Activated T-cell treated with anti-CD3 and anti-CD28 coated beads for 1 hour (primary cell): Measurements from ENCODE around the gene EMC10.

Experiments
- DNase-seq: peaks from one replicate; pipeline ENCODE4 v3.0.0-alpha.2; 2020; ENCODE audit warnings: low read depth

EMC10 gene

DNA sequence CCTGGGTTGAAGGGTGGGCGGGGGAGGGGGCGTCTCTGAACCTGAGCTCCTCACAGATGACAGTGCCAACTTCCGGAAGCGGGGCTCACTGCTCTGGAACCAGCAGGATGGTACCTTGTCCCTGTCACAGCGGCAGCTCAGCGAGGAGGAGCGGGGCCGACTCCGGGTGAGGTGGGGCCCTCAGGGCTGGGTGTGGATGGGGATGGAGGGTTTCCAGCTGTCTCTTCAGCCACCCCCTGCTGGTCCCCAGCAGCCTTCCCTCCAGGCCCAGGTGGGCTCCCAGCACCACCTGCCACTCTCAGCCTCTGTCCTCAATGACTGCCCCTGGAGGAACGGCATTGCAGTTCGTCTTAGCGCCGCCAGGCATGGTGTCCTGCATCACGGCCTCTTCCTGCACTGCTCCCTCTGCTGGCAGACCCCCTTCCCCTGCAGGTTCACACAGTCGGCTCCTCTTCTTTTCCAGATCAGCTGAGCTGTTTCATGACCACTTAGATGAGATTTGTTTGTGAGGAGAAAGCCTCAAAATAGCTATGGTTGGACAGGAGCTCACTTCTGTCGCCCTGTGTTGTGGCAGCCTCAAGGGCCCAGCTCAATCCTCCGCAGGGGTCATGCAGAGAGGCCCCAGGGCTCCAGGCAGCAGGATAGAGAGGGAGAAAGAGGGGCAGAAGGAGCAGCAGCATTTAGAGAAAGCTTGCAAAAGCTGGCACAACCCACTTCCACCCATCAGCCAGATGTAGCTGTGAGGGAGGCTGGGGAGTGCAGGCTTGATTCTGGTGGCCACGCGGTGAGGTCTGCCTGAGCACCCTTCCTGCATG is 2.8 kb downstream of the EMC10 start:
- DNase-seq, result no peak

DNA sequence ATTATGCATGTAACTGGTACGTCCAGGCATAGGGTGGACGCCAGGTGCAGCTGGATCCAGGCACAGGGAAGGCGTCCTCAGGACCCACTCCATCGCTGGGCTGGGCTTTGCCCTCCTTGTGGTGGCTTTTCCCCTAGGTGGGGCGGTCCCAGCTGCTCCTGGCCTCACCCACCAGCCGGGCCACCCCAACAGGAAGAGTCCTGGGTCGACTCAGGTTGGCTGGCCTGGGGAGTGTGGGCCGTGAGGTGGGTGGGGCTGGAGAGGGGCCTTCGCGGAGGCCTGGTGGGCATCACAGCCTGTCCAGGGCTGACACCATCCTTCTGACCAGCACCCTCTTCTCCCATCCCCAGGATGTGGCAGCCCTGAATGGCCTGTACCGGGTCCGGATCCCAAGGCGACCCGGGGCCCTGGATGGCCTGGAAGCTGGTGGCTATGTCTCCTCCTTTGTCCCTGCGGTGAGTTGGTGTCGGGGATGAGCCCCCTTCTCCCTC is 3.5 kb downstream of the EMC10 start:
- DNase-seq, result no peak

DNA sequence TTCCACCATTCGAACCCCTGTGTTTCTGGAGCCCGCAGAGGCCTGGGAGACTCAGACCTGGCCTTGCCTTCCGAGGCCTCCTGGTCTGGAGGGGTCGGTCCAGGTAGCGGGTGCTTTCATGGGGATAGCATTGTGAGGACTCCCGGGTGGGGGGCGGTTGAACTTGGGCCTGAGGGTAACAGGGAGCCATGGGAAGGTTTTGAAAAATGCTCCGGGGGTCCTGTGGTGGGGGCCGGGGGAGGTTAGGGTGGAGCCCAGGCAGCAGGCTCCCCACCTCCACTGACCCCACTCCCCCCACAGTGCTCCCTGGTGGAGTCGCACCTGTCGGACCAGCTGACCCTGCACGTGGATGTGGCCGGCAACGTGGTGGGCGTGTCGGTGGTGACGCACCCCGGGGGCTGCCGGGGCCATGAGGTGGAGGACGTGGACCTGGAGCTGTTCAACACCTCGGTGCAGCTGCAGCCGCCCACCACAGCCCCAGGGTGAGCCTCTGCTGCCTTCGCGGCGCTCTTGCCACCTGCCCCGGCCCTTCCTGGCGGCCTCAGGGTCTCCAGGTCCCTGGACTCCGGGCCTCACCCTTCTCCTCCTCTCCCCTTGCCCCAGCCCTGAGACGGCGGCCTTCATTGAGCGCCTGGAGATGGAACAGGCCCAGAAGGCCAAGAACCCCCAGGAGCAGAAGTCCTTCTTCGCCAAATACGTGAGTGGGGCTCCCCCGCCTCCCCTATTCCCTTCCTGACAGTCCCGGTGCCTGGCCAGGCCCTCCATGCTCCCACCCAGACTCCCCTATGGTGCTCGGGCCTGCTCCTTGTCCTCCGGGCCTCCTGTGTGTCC is 4.2 kb downstream of the EMC10 start:
- DNase-seq, result no peak

DNA sequence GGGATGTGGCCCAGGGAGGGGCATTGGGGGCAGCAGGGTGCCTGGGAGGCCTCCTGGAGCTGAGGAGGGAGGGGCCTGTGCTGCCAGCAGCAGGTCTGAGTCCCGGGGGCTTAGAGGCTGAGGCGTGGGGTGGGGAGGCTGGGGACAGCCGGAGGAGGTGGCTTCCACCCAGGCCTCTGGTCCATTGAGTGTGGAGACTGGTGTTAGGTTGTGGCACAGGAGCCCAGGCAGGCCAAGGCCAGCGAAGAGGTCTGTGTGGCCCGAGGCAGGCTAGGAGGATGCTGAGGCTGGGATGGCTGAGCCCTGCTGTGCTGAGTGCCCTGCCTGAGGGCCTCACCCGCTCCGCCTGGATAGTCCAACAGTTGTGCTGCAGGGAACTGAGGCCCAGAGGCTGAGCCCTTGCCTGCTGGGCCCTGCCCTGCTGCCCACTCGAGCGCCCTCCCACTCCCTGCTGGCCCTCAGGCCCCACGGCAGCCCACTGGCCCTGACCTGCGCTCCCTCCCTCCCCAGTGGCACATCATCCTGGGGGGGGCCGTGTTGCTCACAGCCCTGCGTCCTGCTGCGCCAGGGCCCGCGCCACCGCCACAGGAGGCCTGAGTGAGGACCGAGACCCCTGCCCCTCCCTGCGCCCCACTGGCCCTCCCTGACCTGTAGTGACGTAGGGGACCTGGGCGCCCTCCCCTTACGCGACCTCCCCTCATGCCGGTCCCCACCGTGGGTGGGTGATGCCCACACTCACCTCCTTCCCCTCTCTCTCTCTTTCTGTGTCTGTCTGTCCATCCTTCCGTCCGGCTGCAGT is 5.2 kb downstream of the EMC10 start:
- no peak for DNase-seq

DNA sequence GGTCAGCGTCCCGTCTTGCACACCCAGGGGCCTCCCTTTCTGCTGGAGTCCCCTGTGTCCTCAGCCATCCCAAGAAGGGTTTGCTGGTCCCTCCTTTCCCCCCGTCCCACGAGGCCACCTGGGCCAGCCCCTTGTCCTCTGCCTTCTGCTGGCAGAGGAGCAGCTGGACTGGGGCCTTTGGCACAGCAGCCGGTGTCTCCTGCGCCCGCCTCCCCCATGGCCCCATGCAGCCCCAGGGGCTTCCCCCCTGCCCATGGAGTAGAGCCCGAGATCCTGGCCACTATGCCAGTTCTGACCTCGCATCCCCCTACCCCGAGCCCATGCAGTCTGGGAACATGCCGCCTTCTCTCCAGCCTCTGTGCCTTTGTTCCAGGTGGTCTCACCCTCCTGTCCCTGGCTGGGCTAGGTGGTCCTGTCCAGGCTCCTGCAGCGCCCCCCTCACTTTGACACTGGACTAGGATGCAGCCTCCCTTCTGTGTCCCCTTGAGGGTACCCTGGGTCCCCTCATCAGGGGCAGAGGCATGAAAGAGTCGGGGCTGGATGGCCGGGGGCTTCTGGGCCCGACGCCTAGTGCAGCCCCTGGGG is 6.1 kb downstream of the EMC10 start:
- DNase-seq, result no peak

DNA sequence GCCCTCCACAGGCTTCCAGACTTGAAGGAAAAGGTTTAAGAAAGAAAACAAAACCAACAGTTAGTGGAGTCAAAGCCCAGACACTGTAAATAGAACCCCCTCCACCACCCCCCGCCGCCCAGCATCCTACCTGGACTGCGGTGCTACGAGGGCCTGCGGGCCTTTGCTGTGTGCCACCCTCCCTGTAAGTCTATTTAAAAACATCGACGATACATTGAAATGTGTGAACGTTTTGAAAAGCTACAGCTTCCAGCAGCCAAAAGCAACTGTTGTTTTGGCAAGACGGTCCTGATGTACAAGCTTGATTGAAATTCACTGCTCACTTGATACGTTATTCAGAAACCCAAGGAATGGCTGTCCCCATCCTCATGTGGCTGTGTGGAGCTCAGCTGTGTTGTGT is 6.6 kb downstream of the EMC10 start:
- DNase-seq, result no peak

DNA sequence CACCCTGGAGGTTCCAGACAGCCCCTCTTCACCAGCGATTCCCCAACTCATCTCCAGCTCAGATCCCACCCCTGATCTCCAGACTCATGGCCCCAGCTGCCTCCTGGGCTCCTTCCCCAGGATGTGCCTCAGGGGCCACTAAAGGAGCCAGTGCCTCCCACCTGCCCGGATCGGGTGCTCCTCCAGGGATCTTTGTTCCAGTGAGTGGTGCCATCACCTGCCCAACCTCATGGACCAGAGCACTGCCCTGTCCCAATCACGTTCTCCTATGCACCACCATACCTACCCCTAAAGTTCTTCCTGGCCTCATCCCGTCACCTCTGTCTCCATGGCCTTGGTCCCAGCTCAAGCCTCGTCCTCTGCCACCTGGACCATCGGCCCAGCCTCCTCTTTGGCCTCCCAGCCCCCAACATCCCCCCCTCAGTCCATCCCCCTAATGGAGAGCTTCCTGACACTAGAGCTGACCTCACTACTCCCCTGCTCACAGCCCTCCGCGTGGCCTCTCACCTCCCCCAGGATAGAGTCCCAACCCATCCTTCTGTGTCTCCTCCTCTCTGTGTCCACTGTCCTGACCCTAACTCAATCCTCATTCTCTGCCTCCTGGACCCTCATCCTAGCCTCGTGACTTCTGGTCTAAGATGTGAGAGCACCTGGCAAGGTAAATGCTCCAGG is 9.1 kb downstream of the EMC10 start:
- DNase-seq, result no peak

DNA sequence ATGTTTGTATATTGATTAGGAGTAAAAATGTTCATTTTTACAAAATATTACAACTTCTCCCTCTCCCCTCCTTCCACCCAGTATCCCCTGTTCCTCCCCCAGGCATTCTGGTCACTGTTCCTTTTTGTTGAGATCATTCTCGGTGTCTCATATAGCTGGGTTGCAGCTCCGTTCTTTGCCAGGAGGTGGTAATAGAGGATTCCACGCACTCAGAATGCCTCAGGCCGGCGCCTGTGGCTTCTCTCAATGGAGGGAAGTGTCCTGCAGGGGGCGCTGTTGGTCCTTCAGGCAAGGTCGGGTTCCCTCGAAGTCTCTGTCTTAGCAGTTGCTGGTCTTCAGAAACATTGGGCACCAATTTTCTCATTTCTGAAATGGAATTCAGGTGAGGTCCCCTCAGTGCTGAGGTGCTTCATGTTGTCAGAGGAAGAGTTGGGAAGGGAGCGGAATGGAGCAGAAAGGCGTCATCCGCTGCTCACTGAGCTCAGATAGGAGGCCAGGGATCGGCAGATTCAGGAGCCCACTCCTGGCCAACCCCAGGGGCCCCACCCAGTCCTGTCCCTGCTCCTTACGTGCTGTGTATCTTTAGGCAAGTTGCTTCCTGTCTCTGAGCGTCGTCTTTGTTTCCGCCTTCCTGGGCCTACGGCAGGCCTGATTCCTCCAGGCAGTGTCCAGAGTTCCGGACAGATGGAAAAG is 10.7 kb downstream of the EMC10 start:
- DNase-seq, result peak; percentile 36

DNA sequence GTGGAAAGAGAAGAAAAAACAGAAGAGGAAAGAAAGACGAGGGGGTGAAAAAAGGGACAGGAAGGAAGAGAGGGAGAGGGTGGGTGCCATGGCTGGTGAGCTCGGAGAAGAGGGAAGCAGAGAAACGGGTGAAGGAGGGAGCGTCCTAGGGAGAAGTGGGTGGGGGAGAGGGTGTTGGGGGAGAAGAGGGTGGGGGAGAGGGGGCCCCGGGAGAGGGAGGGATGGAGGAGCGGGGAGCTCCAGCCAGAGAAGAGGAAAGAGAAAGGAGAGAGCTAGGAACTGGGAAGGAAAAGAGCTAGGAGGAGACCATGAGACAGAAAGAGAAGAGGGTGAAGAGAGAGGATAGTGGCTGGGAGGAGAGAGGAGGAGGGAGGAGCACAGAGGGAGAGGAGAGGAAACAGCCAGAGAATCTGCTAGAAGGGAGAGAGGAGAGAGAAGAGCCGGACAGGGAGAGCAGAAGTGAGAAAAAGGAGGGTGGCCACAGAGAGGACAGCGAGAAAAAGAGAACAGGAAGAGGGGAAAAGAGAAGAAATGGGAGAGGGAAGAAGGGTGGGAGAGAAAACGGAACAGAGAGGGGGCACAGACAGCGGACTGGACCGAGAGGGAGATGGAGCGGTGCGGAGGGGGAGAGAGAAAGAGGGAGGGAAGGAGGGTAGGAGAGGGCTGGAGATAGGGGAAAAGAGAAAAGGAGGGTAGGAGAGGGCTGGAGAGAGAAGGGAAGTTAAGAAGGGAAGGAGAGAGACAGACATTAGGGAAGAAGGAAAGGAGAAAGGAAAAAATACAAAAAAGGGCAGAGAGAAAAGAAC is 12.3 kb downstream of the EMC10 start:
- DNase-seq, result no peak

DNA sequence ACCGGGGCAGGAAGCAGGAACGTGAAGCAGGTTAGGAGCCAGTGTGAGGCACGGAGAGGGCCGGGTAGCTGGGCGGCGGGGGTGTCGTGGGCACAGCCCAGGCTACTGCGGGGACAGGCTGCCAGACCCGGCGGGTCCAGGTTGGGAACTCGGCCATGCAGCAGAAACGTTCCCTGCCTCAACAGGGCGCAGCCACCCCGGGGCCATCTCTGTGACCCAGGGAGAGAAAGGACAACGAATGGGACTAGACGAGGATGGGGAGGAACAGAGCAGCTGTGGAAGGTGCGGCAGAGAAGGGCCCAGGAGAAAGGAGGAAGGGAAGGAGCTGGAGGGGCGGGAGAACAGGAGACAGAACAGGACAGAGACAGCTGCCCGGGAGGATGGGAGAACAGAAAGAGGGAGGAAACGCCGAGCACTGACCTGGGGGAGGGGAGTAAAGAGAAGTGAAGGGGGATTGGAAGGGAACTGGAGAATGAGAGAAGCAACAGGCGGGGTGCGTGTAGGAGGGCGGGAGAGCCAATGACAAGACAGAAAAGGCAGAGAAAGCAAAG is 13.2 kb downstream of the EMC10 start:
- DNase-seq, result no peak

DNA sequence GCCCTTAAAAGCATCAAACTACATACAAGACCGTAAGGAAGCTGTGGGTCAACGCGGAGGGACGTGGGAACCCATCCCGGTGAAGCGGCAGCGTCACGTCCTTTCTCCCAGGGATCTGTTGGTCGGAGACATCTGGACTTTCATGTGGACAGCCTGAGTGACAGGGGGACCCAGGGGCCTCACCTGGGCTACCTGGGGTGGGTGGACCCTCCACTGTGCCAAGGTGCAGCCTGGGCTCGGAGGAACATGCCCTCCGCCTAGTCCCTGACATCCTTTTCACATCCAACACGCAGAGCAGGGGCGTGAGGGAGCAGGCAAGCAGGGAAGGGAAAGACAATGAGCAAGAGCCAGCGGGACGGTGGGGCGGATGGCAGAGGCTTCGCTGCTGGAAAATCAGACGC is 14.1 kb downstream of the EMC10 start:
- DNase-seq, result no peak

DNA sequence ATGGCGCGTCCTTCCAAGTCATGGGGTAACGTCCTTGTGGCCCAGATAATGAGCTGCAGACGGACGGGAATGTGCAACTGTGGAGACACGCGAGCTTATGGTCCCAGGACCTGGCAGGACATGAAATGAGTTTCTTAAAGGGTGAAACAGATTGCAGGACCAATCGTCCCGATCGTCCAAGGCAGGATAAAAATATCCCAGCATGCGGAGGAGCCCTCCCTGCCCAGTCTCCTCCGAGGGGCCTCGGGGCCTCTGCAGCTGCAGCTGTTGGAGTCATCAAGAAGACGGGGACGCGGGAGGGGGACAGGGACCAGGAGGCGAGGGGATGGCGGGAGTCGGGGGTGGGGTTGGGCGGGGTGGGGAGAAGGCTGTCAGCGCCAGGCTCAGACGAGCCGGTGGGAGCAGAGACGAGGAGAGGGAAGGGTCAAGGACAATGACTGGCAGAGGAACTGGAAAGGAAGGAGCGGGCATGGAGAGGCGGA is 14.7 kb downstream of the EMC10 start:
- DNase-seq, result no peak

DNA sequence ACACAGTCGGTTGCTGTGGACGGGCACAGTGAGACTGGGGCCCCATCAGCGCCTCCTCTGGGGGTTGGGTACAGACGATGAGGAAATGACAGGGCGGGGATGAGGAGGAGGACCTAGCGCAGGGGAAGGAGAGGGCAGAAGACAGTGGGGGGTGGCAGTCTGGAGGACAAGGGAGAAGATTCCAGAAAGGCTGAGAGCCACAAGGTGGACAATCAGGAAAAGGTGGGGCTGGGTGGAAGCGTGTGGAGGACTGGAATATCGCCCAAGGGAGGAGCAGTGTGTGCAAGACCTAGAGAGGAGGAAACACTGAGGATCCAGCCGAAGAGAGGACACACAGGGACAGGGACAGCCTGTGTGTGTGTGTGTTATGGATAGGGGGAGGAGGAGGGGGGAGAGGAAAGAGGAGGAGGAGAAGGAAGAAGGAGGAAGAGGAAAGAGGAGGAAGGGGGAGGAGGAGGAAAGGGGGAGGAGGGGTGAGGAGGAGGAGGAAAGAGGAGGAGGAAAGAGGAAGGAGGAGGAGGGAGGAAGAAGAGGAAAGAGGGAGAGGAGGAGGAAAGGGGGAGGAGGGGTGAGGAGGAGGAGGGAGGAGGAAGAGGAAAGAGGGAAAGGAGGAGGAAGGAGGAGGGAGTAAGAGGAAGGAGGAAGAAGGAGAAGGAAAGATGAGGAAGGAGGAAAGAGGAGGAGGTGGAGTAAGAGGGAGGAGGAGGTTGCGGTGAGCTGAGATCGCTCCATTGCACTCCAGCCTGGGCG is 16.2 kb downstream of the EMC10 start:
- DNase-seq, result no peak

DNA sequence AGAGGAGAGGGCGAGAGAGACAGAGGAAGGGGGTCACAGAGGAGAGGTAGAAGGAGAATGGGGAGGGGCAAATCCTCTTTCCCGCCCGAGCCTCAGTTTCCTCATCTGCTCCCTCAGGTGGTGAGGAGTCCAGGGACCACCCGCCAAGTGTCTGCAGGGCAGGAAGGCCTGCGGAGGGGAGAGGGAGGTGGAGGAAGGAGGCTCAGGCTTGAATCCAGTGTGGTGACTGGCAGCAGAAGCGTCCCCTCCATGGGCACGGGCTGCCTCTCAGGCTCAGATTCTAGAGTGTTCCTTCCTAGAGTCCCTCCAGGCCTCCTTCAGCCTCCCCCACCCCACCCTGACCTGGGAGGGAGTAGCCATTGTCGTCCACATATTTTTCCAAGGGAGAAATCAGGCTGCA is 16.9 kb downstream of the EMC10 start:
- no peak for DNase-seq

DNA sequence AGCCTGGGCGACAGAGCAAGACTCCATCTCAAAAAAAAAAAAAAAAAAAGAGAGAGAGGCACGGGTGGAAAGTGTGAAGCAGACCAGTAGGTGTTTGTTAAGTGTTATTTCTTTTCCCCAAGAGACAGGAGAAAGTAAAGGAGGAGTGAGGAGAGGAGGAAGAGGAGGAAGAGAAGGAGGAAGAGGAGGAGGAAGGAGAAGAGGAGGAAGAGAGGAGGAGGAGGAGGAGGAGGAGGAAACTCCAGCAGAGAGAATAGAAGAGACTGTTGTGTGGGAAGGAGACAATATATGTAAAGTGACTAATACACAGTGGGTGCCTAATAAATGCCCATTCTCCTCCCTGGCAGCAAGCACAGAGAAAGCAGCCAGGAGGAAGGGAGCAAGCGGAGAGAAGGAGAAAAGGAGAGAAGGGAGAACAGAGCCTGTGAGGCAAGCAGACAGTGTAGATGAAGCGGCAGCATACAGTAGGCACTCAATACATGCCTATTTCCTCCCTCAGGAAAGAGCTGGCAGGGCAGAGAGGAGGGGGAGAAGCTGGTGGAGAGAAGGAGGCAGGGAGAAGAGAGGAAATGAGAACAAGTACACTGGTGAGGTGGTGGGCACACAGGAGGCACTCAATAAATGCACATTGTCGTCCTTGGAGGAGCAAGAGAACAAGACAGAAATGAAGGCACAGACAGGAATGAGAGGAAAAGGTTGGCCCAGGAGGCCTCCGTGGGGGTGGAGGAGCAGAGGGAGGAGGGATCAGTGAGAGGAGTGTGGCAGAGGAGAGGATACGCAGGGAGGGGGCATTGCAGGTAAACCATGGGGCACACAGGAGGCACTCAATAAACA is 18.1 kb downstream of the EMC10 start:
- DNase-seq, result no peak

DNA sequence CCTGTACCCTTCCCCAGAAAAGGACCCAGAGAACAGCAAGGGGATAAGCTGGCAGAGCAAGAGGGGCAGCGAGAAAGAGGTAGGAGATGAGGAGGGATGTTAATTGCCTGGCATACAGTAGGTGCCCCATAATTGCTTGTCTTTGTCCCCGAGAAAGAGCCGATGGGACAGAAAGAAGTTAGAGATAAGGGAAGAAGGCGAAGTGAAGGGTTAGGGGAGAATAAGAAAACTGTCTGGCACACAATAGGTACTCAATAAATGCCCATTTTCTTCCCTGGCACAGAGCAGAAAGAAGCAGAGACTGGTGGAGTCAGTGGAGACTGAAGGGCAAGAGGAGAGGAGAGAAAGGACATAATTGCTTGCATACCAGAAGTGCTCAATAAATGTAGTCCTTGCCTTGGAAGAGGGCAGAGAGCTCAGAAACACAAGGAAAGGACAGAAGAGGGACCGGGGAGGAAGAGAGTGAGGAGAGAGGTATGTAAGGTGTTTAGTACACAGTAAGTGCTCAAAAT is 18.8 kb downstream of the EMC10 start:
- DNase-seq, result no peak

DNA sequence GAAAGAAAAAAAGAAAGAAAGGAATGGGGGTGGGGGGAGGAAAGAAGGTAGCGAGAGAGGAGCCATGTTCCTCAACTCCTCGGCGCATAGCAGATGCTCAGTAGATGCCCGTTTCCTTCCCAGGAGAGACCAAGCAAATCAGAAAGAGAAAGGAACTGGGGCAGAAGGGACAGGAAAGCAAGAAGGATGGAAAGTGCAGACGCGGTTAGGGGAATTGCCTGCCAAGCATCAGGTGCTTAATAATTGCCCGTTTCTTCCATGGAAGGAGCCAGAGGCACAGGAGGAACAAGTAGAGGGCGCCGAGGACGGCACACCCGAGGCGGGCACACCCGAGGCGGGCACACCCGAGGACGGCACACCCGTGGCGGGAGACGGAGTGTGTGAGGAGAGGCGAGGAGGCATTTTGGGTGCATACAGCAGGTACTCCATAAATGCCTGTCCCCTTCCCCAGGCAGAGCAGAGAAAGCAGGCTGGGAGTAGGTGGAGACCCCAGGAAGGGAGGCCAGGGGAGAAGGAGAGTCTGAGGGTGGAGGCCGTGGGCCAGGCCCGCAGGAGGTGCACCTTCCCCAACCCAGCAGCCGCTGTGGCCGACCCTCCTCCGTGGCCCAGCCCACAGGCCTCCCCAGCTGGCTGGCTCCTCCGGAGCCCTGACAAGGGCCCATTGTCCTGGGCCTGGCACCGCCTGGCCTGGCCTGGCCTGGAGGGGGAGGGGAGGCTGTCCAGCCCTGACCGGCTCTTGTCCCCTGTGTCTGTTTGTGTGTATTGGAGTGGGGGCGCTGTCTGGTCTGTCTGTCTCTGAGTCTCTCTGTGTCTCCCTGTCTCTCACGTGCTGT is 20.1 kb downstream of the EMC10 start:
- no peak for DNase-seq
